ENCODE data around the gene TRIM2. TPM values are rescaled to one million over a fixed set of nuclear protein-coding genes. Genes with fewer than 3 reads are reported as not detected.

The TRIM2 gene
- total and polyA plus RNA-seq, 2 experiments from 2014 or later, result 32.0 to 82.1 TPM

- H4K20me1 ChIP-seq (ENCODE audit: insufficient read depth, poor library complexity, severe bottlenecking), result peaks cover 41% of the 10 kb centered on the region
- H3K36me3 ChIP-seq (replicated peaks; ENCODE audit: insufficient read depth, low read depth), result no peaks in the 10 kb centered on the region
- DNase-seq (ENCODE audit: low spot score), result no peak
- no peak overlapping the region for H2AFZ ChIP-seq
- H3K4me1 ChIP-seq (ENCODE audit: insufficient read depth), result peaks cover 28% of the 10 kb centered on the region
- peaks cover 74% of the 10 kb centered on the region for H3K79me2 ChIP-seq
- H3K9me3 ChIP-seq (ENCODE audit: low read depth), result no peaks in the 10 kb centered on the region
- H3K4me3 ChIP-seq, result no peak overlapping the region
- no peaks in the 10 kb centered on the region for H3K9me2 ChIP-seq (replicated peaks; ENCODE audit: insufficient read depth)
- peak overlapping the region; percentile 83 for H3K4me2 ChIP-seq
- H3K27me3 ChIP-seq, result no peaks in the 10 kb centered on the region
- WGBS (ENCODE audit: low lambda C conversion rate, missing lambda C conversion rate), result 95% methylated on average over 1 of the region's 1 CpG
- TF ChIP-seq CTCF (IDR thresholded peaks at IDR 0.05; ENCODE audit: poor library complexity), result no peak
- TF ChIP-seq EZH2phosphoT487 (IDR thresholded peaks at IDR 0.05; ENCODE audit: low read depth, severe bottlenecking, unreplicated experiment), result no peak
- TF ChIP-seq EZH2 (IDR thresholded peaks at IDR 0.05; ENCODE audit: borderline replicate concordance), result no peak
- H3K27ac ChIP-seq, result peak overlapping the region; percentile 96
Measured at GRCh38 chr4:153224474-153224873, 20.2 kb downstream of the TRIM2 start.

GRCh38 chr4:153227469-153228075, 23.3 kb downstream of the TRIM2 start:
- Histone ChIP-seq H3K9me2 (replicated peaks; ENCODE audit: insufficient read depth) (no peaks in the 10 kb centered on the region), H3K36me3 (replicated peaks; ENCODE audit: insufficient read depth, low read depth) (no peaks in the 10 kb centered on the region), H3K79me2 (peaks cover 96% of the 10 kb centered on the region), H3K27ac (no peak overlapping the region), H3K27me3 (no peaks in the 10 kb centered on the region), H2AFZ (no peak overlapping the region), H4K20me1 (ENCODE audit: insufficient read depth, poor library complexity, severe bottlenecking) (peaks cover 50% of the 10 kb centered on the region), H3K9me3 (ENCODE audit: low read depth) (no peaks in the 10 kb centered on the region), H3K4me3 (no peak overlapping the region), H3K4me2 (no peak overlapping the region), H3K4me1 (ENCODE audit: insufficient read depth) (peaks cover 11% of the 10 kb centered on the region)
- WGBS (ENCODE audit: low lambda C conversion rate, missing lambda C conversion rate), result 94% methylated on average over 7 of the region's 7 CpGs
- no peak for DNase-seq (ENCODE audit: low spot score)
- TF ChIP-seq EZH2 (IDR thresholded peaks at IDR 0.05; ENCODE audit: borderline replicate concordance) (no peak), CTCF (IDR thresholded peaks at IDR 0.05; ENCODE audit: poor library complexity) (no peak), EZH2phosphoT487 (IDR thresholded peaks at IDR 0.05; ENCODE audit: low read depth, severe bottlenecking, unreplicated experiment) (no peak)

- Histone ChIP-seq H3K27ac (no peak overlapping the region), H3K4me1 (ENCODE audit: insufficient read depth) (peaks cover 10% of the 10 kb centered on the region), H3K4me3 (no peak overlapping the region), H3K4me2 (no peak overlapping the region), H3K36me3 (replicated peaks; ENCODE audit: insufficient read depth, low read depth) (no peaks in the 10 kb centered on the region), H4K20me1 (ENCODE audit: insufficient read depth, poor library complexity, severe bottlenecking) (peaks cover 49% of the 10 kb centered on the region), H2AFZ (no peak overlapping the region), H3K9me2 (replicated peaks; ENCODE audit: insufficient read depth) (no peaks in the 10 kb centered on the region), H3K9me3 (ENCODE audit: low read depth) (no peaks in the 10 kb centered on the region), H3K79me2 (peaks cover 99% of the 10 kb centered on the region), H3K27me3 (no peaks in the 10 kb centered on the region)
- DNase-seq (ENCODE audit: low spot score), result no peak
- TF ChIP-seq EZH2phosphoT487 (IDR thresholded peaks at IDR 0.05; ENCODE audit: low read depth, severe bottlenecking, unreplicated experiment), result no peak
- no peak for TF ChIP-seq EZH2 (IDR thresholded peaks at IDR 0.05; ENCODE audit: borderline replicate concordance)
- no peak for TF ChIP-seq CTCF (IDR thresholded peaks at IDR 0.05; ENCODE audit: poor library complexity)
- WGBS (ENCODE audit: low lambda C conversion rate, missing lambda C conversion rate), result 79% methylated on average over 6 of the region's 6 CpGs
Measured at GRCh38 chr4:153228512-153229140, 24.4 kb downstream of the TRIM2 start.
